Measurements from ENCODE around the gene ELMO1. TPM values are rescaled to one million over a fixed set of nuclear protein-coding genes. Genes with fewer than 3 reads are reported as not detected.

Gene ELMO1
- total and polyA plus RNA-seq, 2 experiments from 2014 or later = 19.7 to 28.7 TPM

GRCh38 chr7:36985316-36985715 lies 463.3 kb downstream of the ELMO1 start:
- H3K27ac ChIP-seq = no peak overlapping the region
- TF ChIP-seq EZH2 (IDR thresholded peaks at IDR 0.05; ENCODE audit: borderline replicate concordance) = no peak
- no peak for TF ChIP-seq EZH2phosphoT487 (IDR thresholded peaks at IDR 0.05; ENCODE audit: low read depth, severe bottlenecking, unreplicated experiment)
- no peaks in the 10 kb centered on the region for H3K9me3 ChIP-seq (ENCODE audit: low read depth)
- no peaks in the 10 kb centered on the region for H3K27me3 ChIP-seq
- H3K4me2 ChIP-seq = no peak overlapping the region
- 49% methylated on average over 5 of the region's 5 CpGs for WGBS (ENCODE audit: low lambda C conversion rate, missing lambda C conversion rate)
- H2AFZ ChIP-seq = no peak overlapping the region
- no peaks in the 10 kb centered on the region for H3K79me2 ChIP-seq
- H3K4me3 ChIP-seq = no peak overlapping the region
- H3K4me1 ChIP-seq (ENCODE audit: insufficient read depth) = peaks cover 9% of the 10 kb centered on the region
- H3K9me2 ChIP-seq (replicated peaks; ENCODE audit: insufficient read depth) = no peaks in the 10 kb centered on the region
- H4K20me1 ChIP-seq (ENCODE audit: insufficient read depth, poor library complexity, severe bottlenecking) = no peaks in the 10 kb centered on the region
- no peaks in the 10 kb centered on the region for H3K36me3 ChIP-seq (replicated peaks; ENCODE audit: insufficient read depth, low read depth)
- no peak for DNase-seq (ENCODE audit: low spot score)

DNA sequence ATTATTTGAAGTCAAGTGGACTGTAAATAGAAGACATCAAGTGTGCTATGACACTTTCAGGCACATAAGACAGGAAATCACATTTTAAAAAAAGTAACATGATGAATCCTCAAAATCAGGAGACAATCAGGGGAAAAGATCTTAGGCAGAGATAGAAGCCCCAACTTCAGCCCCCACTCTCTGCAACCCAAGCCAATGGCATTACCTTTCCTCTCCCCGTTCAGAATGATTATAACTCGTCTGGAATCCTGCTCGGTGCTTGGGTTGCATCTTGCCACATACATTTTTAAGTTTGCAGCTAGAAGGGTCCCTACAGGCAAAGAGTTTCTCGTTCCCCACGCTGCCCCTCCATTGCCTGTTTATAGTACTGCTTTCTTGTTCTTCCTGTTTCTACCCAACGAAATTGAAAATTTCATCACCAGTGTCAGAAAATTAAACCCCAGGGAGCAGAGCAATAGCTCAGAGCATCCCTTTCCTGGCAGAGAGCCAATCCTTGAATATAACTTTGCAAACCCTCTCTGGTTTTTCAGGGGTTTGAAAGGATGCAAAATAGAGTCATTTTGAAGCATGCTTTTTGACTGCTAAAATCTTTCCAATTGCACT lies 463.9 kb downstream of the ELMO1 start:
- no peak for DNase-seq (ENCODE audit: low spot score)
- Histone ChIP-seq H3K9me2 (replicated peaks; ENCODE audit: insufficient read depth) (no peaks in the 10 kb centered on the region), H3K79me2 (no peaks in the 10 kb centered on the region), H3K27me3 (no peaks in the 10 kb centered on the region), H3K4me1 (ENCODE audit: insufficient read depth) (peaks cover 9% of the 10 kb centered on the region), H3K9me3 (ENCODE audit: low read depth) (no peaks in the 10 kb centered on the region), H3K27ac (no peak overlapping the region), H2AFZ (no peak overlapping the region), H3K4me2 (no peak overlapping the region), H3K4me3 (no peak overlapping the region), H3K36me3 (replicated peaks; ENCODE audit: insufficient read depth, low read depth) (no peaks in the 10 kb centered on the region), H4K20me1 (ENCODE audit: insufficient read depth, poor library complexity, severe bottlenecking) (no peaks in the 10 kb centered on the region)
- WGBS (ENCODE audit: low lambda C conversion rate, missing lambda C conversion rate) = 52% methylated on average over 6 of the region's 6 CpGs
- TF ChIP-seq EZH2 (IDR thresholded peaks at IDR 0.05; ENCODE audit: borderline replicate concordance) (no peak), EZH2phosphoT487 (IDR thresholded peaks at IDR 0.05; ENCODE audit: low read depth, severe bottlenecking, unreplicated experiment) (no peak), CTCF (IDR thresholded peaks at IDR 0.05; ENCODE audit: poor library complexity) (no peak)

GRCh38 chr7:36984041-36984521 lies 464.6 kb downstream of the ELMO1 start:
- H3K4me2 ChIP-seq = no peak overlapping the region
- H3K27me3 ChIP-seq = no peaks in the 10 kb centered on the region
- H3K4me3 ChIP-seq = no peak overlapping the region
- no peaks in the 10 kb centered on the region for H4K20me1 ChIP-seq (ENCODE audit: insufficient read depth, poor library complexity, severe bottlenecking)
- H3K9me3 ChIP-seq (ENCODE audit: low read depth) = no peaks in the 10 kb centered on the region
- no peak overlapping the region for H2AFZ ChIP-seq
- H3K9me2 ChIP-seq (replicated peaks; ENCODE audit: insufficient read depth) = no peaks in the 10 kb centered on the region
- DNase-seq (ENCODE audit: low spot score) = no peak
- 65% methylated on average over 9 of the region's 9 CpGs for WGBS (ENCODE audit: low lambda C conversion rate, missing lambda C conversion rate)
- no peaks in the 10 kb centered on the region for H3K79me2 ChIP-seq
- peaks cover 9% of the 10 kb centered on the region for H3K4me1 ChIP-seq (ENCODE audit: insufficient read depth)
- no peak overlapping the region for H3K27ac ChIP-seq
- no peak for TF ChIP-seq EZH2phosphoT487 (IDR thresholded peaks at IDR 0.05; ENCODE audit: low read depth, severe bottlenecking, unreplicated experiment)
- no peak for TF ChIP-seq EZH2 (IDR thresholded peaks at IDR 0.05; ENCODE audit: borderline replicate concordance)
- TF ChIP-seq CTCF (IDR thresholded peaks at IDR 0.05; ENCODE audit: poor library complexity) = no peak
- H3K36me3 ChIP-seq (replicated peaks; ENCODE audit: insufficient read depth, low read depth) = no peaks in the 10 kb centered on the region

DNA sequence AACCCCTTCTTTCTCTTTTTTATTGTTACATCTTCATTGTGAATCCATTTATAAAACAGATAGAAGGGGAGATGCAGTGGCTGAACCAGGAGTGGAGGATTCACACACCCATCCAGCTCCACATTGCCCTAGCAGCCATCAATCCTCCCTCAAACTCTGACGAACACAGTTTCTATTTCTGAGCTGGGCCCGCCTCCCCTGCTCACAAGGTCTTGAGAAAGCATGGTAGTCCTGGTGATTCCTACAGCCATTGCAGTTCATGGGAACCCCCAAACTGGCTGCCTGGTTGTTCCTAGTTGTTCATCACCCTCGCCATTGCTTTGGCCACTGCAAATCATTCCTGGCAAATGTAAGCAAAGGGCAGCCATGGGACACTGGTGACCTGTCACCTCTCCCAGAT lies 465.9 kb downstream of the ELMO1 start:
- Histone ChIP-seq H3K9me3 (ENCODE audit: low read depth) (no peaks in the 10 kb centered on the region), H3K27me3 (no peaks in the 10 kb centered on the region), H3K9me2 (replicated peaks; ENCODE audit: insufficient read depth) (no peaks in the 10 kb centered on the region), H2AFZ (no peak overlapping the region), H3K27ac (no peak overlapping the region), H3K4me1 (ENCODE audit: insufficient read depth) (peaks cover 9% of the 10 kb centered on the region), H3K4me3 (no peak overlapping the region), H3K4me2 (no peak overlapping the region), H3K79me2 (no peaks in the 10 kb centered on the region), H3K36me3 (replicated peaks; ENCODE audit: insufficient read depth, low read depth) (no peaks in the 10 kb centered on the region), H4K20me1 (ENCODE audit: insufficient read depth, poor library complexity, severe bottlenecking) (no peaks in the 10 kb centered on the region)
- no peak for DNase-seq (ENCODE audit: low spot score)
- WGBS (ENCODE audit: low lambda C conversion rate, missing lambda C conversion rate) = 87% methylated on average over 3 of the region's 3 CpGs
- no peak for TF ChIP-seq EZH2phosphoT487 (IDR thresholded peaks at IDR 0.05; ENCODE audit: low read depth, severe bottlenecking, unreplicated experiment)
- TF ChIP-seq EZH2 (IDR thresholded peaks at IDR 0.05; ENCODE audit: borderline replicate concordance) = no peak
- TF ChIP-seq CTCF (IDR thresholded peaks at IDR 0.05; ENCODE audit: poor library complexity) = no peak

Data from hepatocyte (in vitro differentiated cells).